NCI-H146 treated with DMSO at 0.1 percent for 48 hours (cell line): ENCODE results near the gene RUVBL2.
"Not testable (repeated sequence)": the region's sequence is repeated elsewhere in the genome, so short reads cannot be mapped to it uniquely, and the experiment has no call there.

Source experiments
- DNase-seq: peaks from one replicate; lab custom pipeline; 2025; ENCODE audit not compliant: unreplicated experiment; lab: John Stamatoyannopoulos, UW

RUVBL2 gene

DNA sequence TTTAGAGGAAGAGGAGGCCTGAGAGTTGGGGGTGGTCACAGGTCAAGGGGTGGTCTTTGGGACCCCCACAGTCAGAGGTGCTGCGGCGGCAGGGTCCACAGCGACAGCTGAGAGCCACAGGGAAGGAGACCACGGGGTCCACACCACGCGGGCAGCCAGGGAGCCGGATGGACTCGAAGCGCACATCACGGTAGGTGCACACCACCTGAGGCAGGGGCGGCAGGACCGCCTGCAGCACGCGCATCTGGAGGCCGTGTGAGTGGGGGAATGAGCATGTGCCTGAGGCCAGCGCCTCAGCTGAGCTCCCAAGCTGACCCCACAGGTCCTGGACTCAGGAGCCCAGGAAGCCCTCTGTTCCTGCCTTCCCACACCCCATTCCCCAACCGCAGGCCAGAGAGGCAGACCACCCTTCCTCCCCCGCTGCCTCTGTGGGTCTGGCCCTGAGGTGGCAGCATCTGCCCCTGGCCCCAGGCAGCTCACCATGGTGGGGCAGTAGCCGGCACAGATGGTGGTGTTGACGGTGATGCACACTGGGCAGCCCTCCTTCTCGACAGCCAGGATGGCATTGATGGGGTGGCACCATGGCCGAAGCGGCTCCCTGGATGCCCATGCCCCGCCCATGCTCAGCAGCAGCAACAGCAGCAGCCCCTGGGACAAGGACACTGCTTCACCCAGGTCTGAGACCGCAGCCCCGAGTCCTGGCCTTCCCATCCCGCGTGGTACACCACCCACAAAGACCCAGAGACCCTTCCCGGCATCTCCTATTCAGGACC lies 22.6 kb downstream of the RUVBL2 start:
- DNase-seq = no peak

DNA sequence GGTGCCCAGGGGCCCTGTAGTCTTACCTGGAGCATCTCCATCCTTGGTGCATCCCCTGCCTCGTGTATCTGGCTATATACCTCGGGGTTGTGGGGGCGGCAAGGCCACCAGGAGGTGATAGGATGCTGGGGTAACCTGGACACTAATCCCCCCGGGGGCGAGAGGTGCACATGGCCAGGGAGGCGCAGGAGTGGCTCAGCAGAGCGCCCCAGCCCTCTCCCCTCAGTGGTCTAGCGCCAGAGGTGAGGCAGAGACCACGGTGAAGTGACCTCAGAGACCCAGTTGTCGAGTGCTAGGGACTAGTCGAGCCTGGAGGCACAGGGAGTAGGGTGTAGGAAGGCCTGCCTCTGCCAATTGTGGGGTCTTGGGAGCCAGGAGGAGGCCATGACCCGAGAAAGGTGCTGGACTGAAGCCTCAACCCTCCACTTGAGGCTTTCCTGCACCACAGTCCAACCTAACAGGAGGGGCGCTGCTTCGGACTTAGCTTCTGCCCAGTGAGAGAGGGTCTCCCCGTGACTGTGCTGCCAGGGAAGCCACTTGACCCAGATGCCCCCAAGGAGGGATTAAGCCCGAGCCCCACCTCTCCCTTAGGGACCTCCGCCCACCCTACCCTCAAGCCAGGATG lies 23.5 kb downstream of the RUVBL2 start, which contains the start of gene LHB:
LHB (minus strand) TSS at position 51 of the 625 bp plus-strand sequence; CDS start at position 41, 10 bp downstream.
- DNase-seq = no peak

DNA sequence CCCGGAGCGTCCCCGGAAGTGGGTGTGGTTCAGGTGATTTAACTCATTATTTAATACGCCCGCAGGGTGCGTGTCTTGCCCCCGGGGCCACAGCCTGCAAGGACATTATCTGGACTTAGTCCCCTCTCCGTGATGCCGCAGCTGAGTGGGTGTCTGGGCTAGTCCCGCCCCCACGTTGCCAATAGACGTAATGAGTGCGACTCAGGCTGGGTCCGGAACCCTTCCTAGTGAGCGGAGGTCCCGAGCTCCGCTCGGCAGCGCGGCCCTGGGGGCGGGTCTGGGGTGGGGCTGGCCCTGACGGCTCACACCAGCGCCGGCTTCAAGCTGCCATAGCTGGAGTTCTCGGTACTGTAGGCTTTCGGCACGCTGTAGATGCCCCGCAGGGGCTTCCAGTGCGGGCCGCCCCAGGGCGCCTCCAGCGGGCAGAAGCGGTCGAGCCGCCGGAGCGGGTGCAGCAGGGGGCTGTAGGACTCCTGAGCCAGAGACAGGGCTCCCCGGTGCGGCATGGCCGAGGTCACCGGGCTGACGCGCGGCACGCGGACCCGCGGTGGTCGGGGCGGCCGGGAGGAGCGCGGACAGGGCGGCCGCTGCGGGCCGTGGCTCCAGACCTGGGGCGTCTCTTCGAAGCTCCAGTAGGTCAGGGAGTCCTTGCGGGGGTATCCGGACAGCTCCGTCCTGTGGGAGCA lies 24.1 kb downstream of the RUVBL2 start:
- peak; percentile 46 for DNase-seq

DNA sequence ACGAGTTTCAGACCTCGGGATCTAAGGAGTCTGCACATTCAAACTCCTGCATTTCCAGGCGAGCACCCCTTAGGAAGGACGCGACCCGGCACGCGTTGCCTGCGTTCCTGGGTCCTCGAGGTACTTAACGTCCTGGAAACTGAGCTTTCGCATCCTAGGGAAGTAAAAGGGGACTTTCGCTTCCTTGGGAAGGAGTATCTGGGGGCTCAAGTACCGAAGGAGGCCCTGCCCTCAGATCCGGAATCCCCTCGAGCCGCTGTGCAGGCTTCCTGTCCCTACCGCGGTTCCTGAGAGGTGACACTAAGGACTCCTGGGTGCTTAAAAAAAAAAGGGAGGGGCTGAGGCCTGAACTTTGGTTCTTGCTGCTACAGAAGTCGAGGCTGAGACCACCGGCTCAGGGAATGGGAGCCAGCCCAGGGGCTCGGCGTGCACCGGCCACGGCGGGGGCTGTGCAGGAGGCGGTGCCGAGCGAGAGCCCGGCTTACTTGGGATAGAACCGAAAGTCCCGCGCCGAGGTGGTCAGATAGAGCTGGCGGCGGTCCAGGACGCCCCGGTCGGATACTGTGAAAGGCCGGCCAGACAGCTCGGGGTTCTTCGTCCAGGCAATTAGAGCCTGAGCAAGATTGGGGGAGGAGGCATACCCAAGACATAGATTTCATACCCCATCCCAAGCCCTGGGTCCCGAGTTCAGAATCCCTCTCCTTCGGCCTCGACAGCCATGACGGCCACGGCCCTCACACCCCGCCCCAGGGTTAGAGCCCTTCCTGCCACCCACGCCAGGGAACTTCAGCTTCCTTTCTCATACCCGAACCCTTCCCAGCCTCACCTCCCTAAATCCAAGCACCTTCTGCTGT lies 24.9 kb downstream of the RUVBL2 start:
- DNase-seq = not testable (repeated sequence)

DNA sequence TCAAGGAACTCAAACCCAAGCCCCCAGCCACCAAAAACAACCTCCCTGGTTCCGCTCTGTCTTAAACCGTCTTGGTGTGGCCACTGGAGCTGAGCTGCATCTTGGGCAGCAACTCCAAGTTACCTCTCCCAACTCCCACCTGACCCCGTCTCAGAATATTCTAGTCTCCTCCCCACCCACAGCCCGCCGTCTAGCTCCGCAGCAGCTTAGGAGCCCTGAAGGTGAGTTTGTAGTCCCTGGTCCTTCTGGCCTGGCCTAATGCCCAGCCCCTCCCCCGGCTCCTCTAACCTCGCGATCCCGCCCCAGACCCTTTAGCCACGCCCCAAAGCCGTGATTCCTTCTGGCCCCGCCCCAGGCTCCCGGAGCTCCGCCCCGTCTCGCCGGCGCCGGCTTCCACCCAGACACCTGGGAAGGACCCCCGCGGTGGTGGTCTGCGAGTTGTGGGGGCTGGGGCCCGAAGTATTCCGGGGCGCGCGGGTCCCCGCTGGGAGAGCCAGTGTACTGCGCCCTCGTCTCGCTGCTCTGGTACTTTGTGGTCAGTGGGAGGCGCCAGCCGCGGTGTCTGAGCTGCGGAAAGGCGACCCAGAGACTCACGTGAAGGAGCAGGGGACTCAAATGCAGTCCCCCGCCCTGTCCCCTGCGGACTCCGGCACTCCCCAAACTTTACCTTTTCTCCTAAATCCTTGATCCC lies 25.7 kb downstream of the RUVBL2 start:
- peak; percentile 20 for DNase-seq

DNA sequence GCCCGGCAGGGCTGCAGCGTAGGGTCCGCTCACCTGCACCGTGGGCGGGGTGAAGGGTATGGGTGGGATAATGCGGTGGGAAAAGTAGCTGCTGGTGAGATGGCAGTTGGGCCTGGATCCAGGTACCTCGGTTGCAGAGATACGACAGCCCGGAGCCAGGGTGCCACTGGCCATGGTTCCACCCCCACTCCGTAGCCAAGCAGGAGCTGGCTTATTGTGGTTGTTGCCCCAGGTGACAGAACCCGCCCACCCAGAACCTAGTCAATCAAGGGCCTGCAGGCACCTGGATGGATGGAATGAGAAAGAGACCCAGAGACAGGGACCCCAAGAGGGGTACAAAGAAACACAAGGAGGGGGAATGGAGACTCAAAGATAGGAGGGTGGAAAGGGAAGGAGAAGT lies 26.7 kb downstream of the RUVBL2 start:
- DNase-seq = no peak

DNA sequence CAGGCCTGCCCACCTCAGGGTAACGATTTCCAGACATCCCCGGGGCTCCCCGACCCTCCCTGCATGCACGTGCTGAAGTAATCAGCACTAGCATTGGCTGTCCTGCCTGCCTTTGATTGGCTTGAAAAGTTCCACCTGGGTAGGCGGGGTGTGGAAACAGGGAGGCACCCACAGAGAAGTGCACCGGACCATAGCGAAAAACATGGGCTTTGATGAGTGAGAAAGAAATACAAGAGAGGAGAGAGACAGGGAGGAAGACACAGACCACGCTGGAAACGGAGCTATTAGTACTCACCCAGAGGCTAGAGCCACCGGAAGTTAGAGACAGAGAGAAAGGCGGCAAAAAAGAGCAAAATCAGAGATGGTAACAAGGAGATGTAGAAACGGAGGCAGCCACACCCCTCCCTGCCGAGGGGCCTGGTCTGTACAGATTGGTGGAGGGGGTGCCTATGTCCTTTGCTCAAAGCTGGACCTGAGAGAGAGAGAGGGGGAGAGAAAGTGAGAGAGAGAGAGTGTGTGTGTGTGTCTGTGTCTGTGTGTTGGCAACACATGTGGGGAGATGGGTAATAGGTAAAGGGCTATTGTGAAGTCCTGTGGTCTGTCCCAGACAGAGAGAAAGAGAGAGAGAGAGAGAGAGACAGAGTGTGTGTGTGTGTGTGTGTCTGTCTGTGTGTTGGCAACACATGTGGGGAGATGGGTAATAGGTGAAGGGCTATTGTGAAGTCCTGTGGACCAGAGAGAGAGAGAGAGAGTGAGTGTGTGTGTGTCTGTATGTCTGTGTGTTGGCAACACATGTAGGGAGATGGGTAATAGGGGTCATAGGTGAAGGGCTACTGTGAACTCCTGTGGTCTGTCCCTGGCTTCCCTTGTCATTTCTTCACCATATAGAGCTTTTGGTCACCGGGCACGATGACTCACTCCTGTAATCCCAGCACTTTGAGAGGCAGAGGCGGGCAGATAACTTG lies 27.5 kb downstream of the RUVBL2 start:
- no peak for DNase-seq

DNA sequence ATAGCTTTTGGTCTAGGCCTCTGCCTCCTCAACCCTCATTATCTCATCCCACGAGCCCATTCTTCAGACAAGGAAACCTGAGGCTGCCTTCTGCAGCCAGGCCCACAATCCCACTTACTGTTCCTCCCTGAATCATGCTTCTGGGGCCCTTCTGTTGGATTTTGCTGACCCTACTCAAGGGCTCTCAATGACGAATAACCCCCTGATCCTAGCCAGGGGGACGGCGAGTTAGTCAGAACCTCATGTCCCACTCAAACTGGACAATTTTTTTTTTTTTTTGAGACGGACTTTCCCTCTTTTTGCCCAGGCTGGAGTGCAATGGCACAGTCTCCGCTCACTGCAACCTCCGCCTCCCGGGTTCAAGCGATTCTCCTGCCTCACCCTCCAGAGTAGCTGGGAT lies 28.4 kb downstream of the RUVBL2 start:
- DNase-seq = no peak

DNA sequence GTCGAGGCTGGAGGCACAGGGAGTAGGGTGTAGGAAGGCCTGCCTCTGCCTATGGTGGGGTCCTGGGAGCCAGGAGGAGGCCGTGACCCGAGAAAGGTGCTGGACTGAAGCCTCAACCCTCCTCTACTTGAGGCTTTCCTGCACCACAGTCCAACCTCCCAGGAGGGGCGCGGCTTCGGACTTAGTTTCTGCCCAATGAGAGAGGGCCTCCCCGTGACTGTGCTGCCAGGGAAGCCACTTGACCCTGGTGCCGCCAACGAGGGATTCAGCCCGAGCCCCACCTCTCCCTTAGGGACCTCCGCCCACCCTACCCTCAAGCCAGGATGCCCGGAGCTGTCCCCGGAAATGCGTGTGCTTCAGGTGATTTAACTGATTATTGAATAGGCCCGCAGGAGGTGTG lies 30.5 kb downstream of the RUVBL2 start, which contains the start of gene CGB3:
CGB3 (minus strand) TSS at position 101 of the 400 bp plus-strand sequence. CDS start 362 bp downstream, outside the sequence.
- not testable (repeated sequence) for DNase-seq

DNA sequence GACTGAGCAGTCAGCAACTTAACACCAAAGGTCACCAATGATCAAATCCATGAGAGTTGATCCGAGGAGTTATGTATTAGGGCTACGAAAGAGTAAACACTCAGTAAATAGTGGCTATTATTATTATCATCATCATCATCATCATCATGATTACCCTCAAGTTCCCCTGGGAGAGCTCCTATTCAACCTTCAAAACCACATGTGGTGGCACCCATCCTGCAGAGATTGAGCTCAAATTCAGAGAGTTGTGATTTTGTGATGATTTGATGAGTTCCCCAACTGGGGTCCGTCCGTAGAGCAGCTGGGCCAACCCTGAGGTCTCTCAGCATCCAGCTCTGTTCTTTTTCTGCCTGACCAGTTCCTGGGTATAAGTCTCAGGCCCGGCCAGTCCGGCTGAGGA lies 31.4 kb downstream of the RUVBL2 start:
- DNase-seq = not testable (repeated sequence)

DNA sequence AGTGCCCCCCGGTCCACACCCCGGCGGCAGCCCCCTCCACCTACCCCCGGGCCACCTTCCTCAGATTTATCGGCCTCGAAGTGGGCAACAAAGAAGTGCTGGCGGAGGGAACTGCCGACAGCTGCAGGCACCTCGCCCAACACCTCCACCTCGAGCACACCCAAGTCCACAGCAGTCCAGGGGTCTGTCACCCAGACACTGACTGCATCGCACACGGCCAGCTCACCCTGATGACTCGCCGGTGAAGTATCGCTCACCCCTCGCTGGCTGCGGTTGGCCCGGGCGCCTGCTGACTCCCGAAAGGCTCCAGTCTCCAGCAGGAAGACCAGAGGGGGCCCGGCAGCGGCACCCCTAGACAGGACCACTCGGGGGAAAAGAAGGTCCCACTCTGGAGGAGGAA lies 31.9 kb downstream of the RUVBL2 start:
- DNase-seq = not testable (repeated sequence)

DNA sequence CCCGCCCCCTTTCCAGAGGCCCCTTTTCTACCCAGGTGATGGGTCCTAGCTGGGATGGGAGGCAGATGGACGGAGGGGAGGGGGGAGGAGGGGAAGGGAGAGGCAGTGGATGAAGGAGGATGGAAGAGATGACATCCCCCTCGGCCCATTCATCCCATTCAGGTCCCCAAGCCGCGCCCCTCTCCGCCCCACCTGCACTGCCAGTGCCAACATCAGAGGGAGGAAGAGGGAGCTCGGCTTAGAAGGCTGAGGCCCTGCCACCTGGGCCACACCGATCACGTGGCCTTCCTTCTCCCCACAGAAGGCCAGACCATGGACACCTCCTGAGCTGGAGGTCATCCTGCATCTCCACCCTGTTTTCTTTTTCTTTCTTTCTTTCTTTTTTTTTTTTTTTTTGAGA lies 35.0 kb downstream of the RUVBL2 start:
- not testable (repeated sequence) for DNase-seq

DNA sequence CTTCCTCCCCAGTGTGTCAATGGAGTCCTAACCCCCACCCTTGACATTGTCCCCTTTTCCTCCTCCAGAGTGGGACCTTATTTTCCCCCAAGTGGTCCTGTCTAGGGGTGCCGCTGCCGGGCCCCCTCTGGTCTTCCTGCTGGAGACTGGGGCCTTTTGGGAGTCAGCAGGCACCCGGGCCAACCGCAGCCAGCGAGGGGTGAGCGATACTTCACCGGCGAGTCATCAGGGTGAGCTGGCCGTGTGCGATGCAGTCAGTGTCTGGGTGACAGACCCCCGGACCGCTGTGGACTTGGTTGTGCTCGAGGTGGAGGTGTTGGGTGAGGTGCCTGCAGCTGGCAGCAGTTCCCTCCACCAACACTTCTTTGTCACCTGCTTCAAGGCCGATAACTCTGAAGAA lies 36.1 kb downstream of the RUVBL2 start:
- DNase-seq = not testable (repeated sequence)

DNA sequence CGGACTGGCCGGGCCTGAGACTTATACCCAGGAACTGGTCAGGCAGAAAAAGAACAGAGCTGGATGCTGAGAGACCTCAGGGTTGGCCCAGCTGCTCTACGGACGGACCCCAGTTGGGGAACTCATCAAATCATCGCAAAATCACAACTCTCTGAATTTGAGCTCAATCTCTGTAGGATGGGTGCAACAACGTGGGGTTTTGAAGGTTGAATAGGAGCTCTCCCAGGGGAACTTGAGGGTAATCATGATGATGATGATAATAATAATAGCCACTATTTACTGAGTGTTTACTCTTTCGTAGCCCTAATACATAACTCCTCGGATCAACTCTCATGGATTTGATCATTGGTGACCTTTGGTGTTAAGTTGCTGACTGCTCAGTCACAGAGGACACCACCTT lies 36.6 kb downstream of the RUVBL2 start:
- not testable (repeated sequence) for DNase-seq

DNA sequence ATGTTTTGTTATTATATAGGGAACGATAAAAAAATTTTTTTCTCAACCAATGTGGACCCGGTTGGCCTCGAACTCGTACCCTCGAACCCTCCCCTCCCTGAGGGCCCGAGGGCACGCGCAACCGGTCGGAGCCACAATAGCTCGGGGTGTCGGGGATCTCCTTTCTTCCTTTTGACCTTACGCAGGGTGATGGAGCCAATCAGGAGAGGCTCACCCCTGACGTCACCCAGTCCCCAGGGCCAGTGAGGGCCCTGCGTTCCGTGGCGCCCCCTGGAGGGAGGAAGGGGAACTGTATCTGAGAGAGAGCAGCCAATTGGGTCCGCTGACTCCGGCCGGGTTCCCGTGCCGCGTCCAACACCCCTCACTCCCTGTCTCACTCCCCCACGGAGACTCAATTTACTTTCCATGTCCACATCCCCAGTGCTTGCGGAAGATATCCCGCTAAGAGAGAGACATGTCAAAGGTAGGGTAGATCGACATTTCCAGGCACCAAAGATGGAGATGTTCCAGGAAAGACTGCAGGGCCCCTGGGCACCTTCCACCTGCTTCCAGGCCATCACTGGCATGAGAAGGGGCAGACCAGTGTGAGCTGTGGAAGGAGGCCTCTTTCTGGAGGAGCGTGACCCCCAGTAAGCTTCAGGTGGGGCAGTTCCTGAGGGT lies 38.1 kb downstream of the RUVBL2 start, which contains the start of gene CGB2:
CGB2 (plus strand) TSS at position 249 of the 660 bp plus-strand sequence; CDS start at position 455, 206 bp downstream.
- DNase-seq = peak; percentile 45

DNA sequence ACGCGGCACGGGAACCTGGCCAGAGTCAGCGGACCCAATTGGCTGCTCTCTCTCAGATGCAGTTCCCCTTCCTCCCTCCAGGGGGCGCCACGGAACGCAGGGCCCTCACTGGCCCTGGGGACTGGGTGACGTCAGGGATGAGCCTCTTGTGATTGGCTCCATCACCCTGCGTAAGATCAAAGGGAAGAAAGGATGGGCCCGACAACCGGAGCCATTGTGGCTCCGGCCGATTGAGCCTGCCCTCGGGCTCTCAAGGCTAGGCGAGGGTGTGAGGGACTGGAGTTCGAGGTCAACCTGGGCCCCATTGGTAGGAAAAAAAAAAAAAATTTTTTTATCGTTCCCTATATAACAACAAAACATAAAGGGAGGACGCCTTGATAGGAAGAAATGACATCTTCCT lies 43.1 kb downstream of the RUVBL2 start, which contains the start of gene CGB1:
CGB1 (minus strand) TSS at position 81 of the 400 bp plus-strand sequence. CDS start 184 bp downstream, outside the sequence.
- peak; percentile 31 for DNase-seq

DNA sequence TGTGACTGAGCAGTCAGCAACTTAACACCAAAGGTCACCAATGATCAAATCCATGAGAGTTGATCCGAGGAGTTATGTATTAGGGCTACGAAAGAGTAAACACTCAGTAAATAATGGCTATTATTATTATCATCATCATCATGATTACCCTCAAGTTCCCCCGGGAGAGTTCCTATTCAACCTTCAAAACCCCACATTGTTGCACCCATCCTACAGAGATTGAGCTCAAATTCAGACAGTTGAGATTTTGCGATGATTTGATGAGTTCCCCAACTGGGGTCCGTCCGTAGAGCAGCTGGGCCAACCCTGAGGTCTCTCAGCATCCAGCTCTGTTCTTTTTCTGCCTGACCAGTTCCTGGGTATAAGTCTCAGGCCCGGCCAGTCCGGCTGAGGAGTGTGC lies 44.4 kb downstream of the RUVBL2 start:
- not testable (repeated sequence) for DNase-seq
